Measurements from ENCODE around the gene RNF167. TPM values are rescaled to one million over a fixed set of nuclear protein-coding genes. Genes with fewer than 3 reads are reported as not detected.

Gene RNF167
- total and polyA plus RNA-seq, 2 donors from 2014 or later, result 95.0 to 188 TPM

- Histone ChIP-seq H3K4me3 (ENCODE audit: low read length in 3 of 3) (no peak overlapping the region), H3K36me3 (ENCODE audit: control insufficient read depth in 2 of 3, insufficient read depth in 3 of 3, low read length in 3 of 3) (no peaks in the 10 kb centered on the region), H3K27ac (ENCODE audit: low read depth in 2 of 2, low read length in 2 of 2) (no peak overlapping the region), H3K9me3 (ENCODE audit: control insufficient read depth in 2 of 3, insufficient read depth in 1 of 3, low read length in 3 of 3) (no peaks in the 10 kb centered on the region), H3K27me3 (ENCODE audit: control insufficient read depth, insufficient read depth, low read length) (no peaks in the 10 kb centered on the region), H3K9ac (ENCODE audit: low read length in 3 of 3) (no peak overlapping the region), H3K4me1 (ENCODE audit: control insufficient read depth in 2 of 3, insufficient read depth in 2 of 3, low read depth in 1 of 3, low read length in 3 of 3) (peaks cover 0 to under 1% (median 0%) of the 10 kb centered on the region in 3 donors)
- DNase-seq, result no peak
- no peak for FAIRE-seq
- intact Hi-C loops (cut with DNase I), result no loop called here
- no peak for TF ChIP-seq CTCF (IDR thresholded peaks at IDR 0.05; ENCODE audit: borderline replicate concordance, extremely low read depth, insufficient read depth)
Observed at GRCh38 chr17:4928881-4929280, 11.2 kb upstream of the RNF167 start.

DNA sequence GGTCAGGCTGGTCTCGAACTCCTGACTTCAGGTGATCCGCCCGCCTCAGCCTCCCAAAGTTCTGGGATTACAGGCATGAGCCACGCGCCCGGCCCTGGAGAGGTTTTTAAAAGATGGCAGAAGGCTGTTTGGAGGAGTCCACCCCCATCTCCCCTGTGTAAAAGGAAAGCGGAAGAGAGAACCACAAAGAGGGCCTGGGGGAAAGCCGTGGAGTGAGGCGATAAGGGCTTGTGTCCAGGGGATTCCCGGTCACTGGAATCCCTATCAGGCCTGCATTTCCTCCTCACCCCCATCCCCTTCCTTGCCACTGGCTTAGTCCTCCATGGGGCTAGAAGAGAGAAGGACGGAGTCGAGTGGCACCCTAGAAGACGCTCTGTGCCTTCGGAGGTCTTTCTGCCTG, 8.1 kb upstream of the RNF167 start, which contains the start of gene GP1BA:
GP1BA (plus strand) TSS at position 315 of the 400 bp plus-strand sequence. CDS start 328 bp downstream, outside the sequence.
- Histone ChIP-seq H3K4me1 (ENCODE audit: control insufficient read depth in 2 of 3, insufficient read depth in 2 of 3, low read depth in 1 of 3, low read length in 3 of 3) (peaks cover 0 to 6% (median 0%) of the 10 kb centered on the region in 3 donors), H3K9ac (ENCODE audit: low read length in 3 of 3) (no peak within 1 kb of the TSS), H3K9me3 (ENCODE audit: control insufficient read depth in 2 of 3, insufficient read depth in 1 of 3, low read length in 3 of 3) (no peaks in the 10 kb centered on the region), H3K4me3 (ENCODE audit: low read length in 3 of 3) (no peak within 1 kb of the TSS), H3K27ac (ENCODE audit: low read depth in 2 of 2, low read length in 2 of 2) (no peak within 1 kb of the TSS), H3K36me3 (ENCODE audit: control insufficient read depth in 2 of 3, insufficient read depth in 3 of 3, low read length in 3 of 3) (peaks cover 0 to 1% (median 0%) of the 10 kb centered on the region in 3 donors), H3K27me3 (ENCODE audit: control insufficient read depth, insufficient read depth, low read length) (no peaks in the 10 kb centered on the region)
- DNase-seq (no peak), FAIRE-seq (no peak)
- intact Hi-C loops (cut with DNase I), result no loop called here
- no peak for TF ChIP-seq CTCF (IDR thresholded peaks at IDR 0.05; ENCODE audit: borderline replicate concordance, extremely low read depth, insufficient read depth)

GRCh38 chr17:4932756-4933155, 7.3 kb upstream of the RNF167 start:
- peaks cover 0 to 9% (median under 1%) of the 10 kb centered on the region in 3 donors for H3K36me3 ChIP-seq (ENCODE audit: control insufficient read depth in 2 of 3, insufficient read depth in 3 of 3, low read length in 3 of 3)
- no peak for TF ChIP-seq CTCF (IDR thresholded peaks at IDR 0.05; ENCODE audit: borderline replicate concordance, extremely low read depth, insufficient read depth)
- no peaks in the 10 kb centered on the region for H3K9me3 ChIP-seq (ENCODE audit: control insufficient read depth in 2 of 3, insufficient read depth in 1 of 3, low read length in 3 of 3)
- H3K9ac ChIP-seq (ENCODE audit: low read length in 3 of 3), result no peak overlapping the region
- DNase-seq (peak in 1 of 5 donors; percentile 48), FAIRE-seq (no peak)
- intact Hi-C loops (cut with DNase I), result no loop called here
- H3K4me1 ChIP-seq (ENCODE audit: control insufficient read depth in 2 of 3, insufficient read depth in 2 of 3, low read depth in 1 of 3, low read length in 3 of 3), result peaks cover 0 to 6% (median 0%) of the 10 kb centered on the region in 3 donors
- no peak overlapping the region for H3K4me3 ChIP-seq (ENCODE audit: low read length in 3 of 3)
- H3K27ac ChIP-seq (ENCODE audit: low read depth in 2 of 2, low read length in 2 of 2), result no peak overlapping the region
- no peaks in the 10 kb centered on the region for H3K27me3 ChIP-seq (ENCODE audit: control insufficient read depth, insufficient read depth, low read length)

GRCh38 chr17:4933646-4934045, 6.4 kb upstream of the RNF167 start:
- FAIRE-seq (no peak), DNase-seq (peak in 1 of 5 donors; percentile 62)
- H3K4me3 ChIP-seq (ENCODE audit: low read length in 3 of 3), result no peak overlapping the region
- H3K4me1 ChIP-seq (ENCODE audit: control insufficient read depth in 2 of 3, insufficient read depth in 2 of 3, low read depth in 1 of 3, low read length in 3 of 3), result peaks cover 0 to 13% (median 5%) of the 10 kb centered on the region in 3 donors
- intact Hi-C loops (cut with DNase I), result no loop called here
- H3K9me3 ChIP-seq (ENCODE audit: control insufficient read depth in 2 of 3, insufficient read depth in 1 of 3, low read length in 3 of 3), result no peaks in the 10 kb centered on the region
- no peak for TF ChIP-seq CTCF (IDR thresholded peaks at IDR 0.05; ENCODE audit: borderline replicate concordance, extremely low read depth, insufficient read depth)
- no peaks in the 10 kb centered on the region for H3K27me3 ChIP-seq (ENCODE audit: control insufficient read depth, insufficient read depth, low read length)
- H3K36me3 ChIP-seq (ENCODE audit: control insufficient read depth in 2 of 3, insufficient read depth in 3 of 3, low read length in 3 of 3), result peaks cover 0 to 14% (median 3%) of the 10 kb centered on the region in 3 donors
- no peak overlapping the region for H3K27ac ChIP-seq (ENCODE audit: low read depth in 2 of 2, low read length in 2 of 2)
- peak overlapping the region in 1 of 3 donors; percentile 19 for H3K9ac ChIP-seq (ENCODE audit: low read length in 3 of 3)

All from kidney (tissue), 14 donors.